DMS114 treated with DMSO at 0.1 percent for 48 hours (cell line): ENCODE measurements around the gene LTF.
"Not testable (repeated sequence)": the region's sequence is repeated elsewhere in the genome, so short reads cannot be mapped to it uniquely, and the experiment has no call there.

ENCODE experiments used
- DNase-seq: peaks from one replicate; lab custom pipeline; 2025; ENCODE audit not compliant: unreplicated experiment; lab: John Stamatoyannopoulos, UW

The LTF gene

GRCh38 chr3:46398186-46398955 is 66.3 kb downstream of the LTF start:
- DNase-seq, result no peak

- no peak for DNase-seq
These were observed 67.6 kb downstream of the LTF start for GRCh38 chr3:46397111-46397510.

- DNase-seq, result no peak
These were observed 68.8 kb downstream of the LTF start for GRCh38 chr3:46395766-46396530.

- DNase-seq, result no peak
These were observed 69.5 kb downstream of the LTF start for GRCh38 chr3:46395210-46395661.

GRCh38 chr3:46393554-46394434 is 70.9 kb downstream of the LTF start:
- no peak for DNase-seq

GRCh38 chr3:46393011-46393410 is 71.7 kb downstream of the LTF start:
- no peak for DNase-seq

- DNase-seq, result not testable (repeated sequence)
These were observed 73.2 kb downstream of the LTF start for GRCh38 chr3:46391526-46391925.

- no peak for DNase-seq
These were observed 75.4 kb downstream of the LTF start for GRCh38 chr3:46389306-46389705.

GRCh38 chr3:46388847-46389246 is 75.9 kb downstream of the LTF start:
- DNase-seq, result not testable (repeated sequence)

- DNase-seq, result no peak
These were observed 78.5 kb downstream of the LTF start for GRCh38 chr3:46386205-46386604.
